Peyer's patch (tissue), 4 donors: ENCODE measurements around the gene USH1C. TPM values are rescaled to one million over a fixed set of nuclear protein-coding genes. Genes with fewer than 3 reads are reported as not detected.
A peak's percentile ranks its signal among the peaks of the same experiment; 100 is the strongest.

Source experiments
- DNase-seq, 3 donors: peaks; one replicate each; pipeline ENCODE4 v3.0.0-alpha.2; 2017 to 2019
- H3K27ac ChIP-seq, 4 donors: fragments of 200-600 bp; sonication (generic); one replicate each; pipeline ENCODE4 v1.5.1; 2016 to 2019
- H3K27me3 ChIP-seq, 2 donors: fragments of 200-600 bp; sonication (generic); one replicate each; pipeline ENCODE4 v1.5.1; 2019
- H3K36me3 ChIP-seq, 3 donors: fragments of 200-600 bp; sonication (generic); one replicate each; pipeline ENCODE4 v1.5.1; 2016 to 2019
- H3K4me1 ChIP-seq, 4 donors: fragments of 200-600 bp; sonication (generic); one replicate each; pipeline ENCODE4 v1.5.1; 2016 to 2019
- H3K4me3 ChIP-seq, 4 donors: fragments of 200-600 bp; sonication (generic); 1 replicate in 3 of 4; 2 replicates in 1 of 4; pipeline ENCODE4 v1.5.1; 2016 to 2019; ENCODE audit warnings: mild to moderate bottlenecking in 1 of 4
- H3K9me3 ChIP-seq, 4 donors: fragments of 200-600 bp; sonication (generic); one replicate each; pipeline ENCODE4 v1.5.1; 2016 to 2019; ENCODE audit warnings: mild to moderate bottlenecking in 1 of 4
- CTCF ChIP-seq, 6 experiments: fragments of 450-650 bp in 4 of 6; fragments of 200-600 bp in 2 of 6; sonication (generic) in 1 of 6; IDR thresholded peaks; one replicate each; pipeline ENCODE4 v1.5.1; 2017 to 2019; ENCODE audit warnings: antibody characterized with exemption in 6 of 6, mild to moderate bottlenecking in 3 of 6, moderate library complexity in 1 of 6
- POLR2A ChIP-seq, 2 donors: fragments of 450-650 bp; IDR thresholded peaks; one replicate each; pipeline ENCODE4 v1.5.1; 2017; ENCODE audit warnings: antibody characterized with exemption in 2 of 2, mild to moderate bottlenecking in 2 of 2, moderate library complexity in 2 of 2
- total RNA-seq, 4 donors: library from RNA; depleted of rRNA; stranded (reverse); fragments of >200 nt; gene quantifications; one replicate each; pipeline ENCODE4 v1.1.0, GENCODE V29; 2016

Gene USH1C
- total RNA-seq, 4 donors from 2014 or later = 90.8 to 302 (median 245) TPM

DNA sequence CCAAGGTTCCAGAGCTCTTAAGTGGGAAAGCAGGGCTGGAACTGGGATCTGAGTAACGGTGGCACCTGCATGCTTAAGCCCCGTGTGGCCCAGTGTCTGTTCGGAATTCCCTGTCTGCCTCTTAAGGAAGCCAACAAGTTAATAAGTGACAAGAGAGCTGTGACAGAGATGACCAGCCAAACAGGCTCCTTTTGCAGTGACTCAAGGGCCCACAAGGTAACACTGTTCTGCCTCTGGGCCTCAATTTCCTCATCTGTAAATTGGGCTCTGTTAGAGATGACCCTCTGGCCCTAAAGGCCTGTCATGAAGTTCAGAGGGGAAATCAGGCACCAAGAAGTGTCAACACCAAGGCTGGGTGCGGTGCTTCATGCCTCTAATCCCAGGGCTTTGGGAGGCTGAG is 18.6 kb downstream of the USH1C start:
- peak in 1 of 3 donors; percentile 2 for DNase-seq
- Histone ChIP-seq H3K4me3 (no peak overlapping the region), H3K9me3 (no peaks in the 10 kb centered on the region), H3K27ac (no peak overlapping the region), H3K36me3 (peaks cover 0 to 58% (median 0%) of the 10 kb centered on the region in 3 donors), H3K27me3 (no peaks in the 10 kb centered on the region), H3K4me1 (peaks cover 0 to 13% (median 0%) of the 10 kb centered on the region in 4 donors)
- no peak for TF ChIP-seq POLR2A (IDR thresholded peaks at IDR 0.05)
- TF ChIP-seq CTCF (IDR thresholded peaks at IDR 0.05) = no peak

DNA sequence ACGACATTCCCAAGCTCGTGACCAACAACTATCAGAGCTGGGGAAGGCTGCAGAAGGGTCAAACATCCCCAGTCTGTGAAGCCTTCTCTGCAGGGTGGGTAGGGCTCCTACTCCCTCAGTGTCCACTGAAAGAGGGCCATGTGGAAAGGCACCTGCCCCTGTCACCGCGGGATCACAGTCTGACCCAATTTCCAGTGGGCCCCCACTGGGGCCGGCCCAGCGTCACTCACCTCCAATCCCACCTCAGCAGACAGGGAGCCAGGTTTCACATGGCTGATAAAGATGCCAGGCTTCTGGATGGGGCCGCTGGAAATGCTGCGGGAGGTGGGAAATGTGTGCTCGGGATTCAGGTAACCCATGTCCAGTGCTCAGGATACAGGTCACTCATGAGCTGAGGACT is 20.0 kb downstream of the USH1C start:
- no peaks in the 10 kb centered on the region for H3K27me3 ChIP-seq
- no peaks in the 10 kb centered on the region for H3K9me3 ChIP-seq
- no peak overlapping the region for H3K4me3 ChIP-seq
- peaks cover 0 to 10% (median 0%) of the 10 kb centered on the region in 4 donors for H3K4me1 ChIP-seq
- H3K27ac ChIP-seq = no peak overlapping the region
- TF ChIP-seq POLR2A (IDR thresholded peaks at IDR 0.05) (no peak), CTCF (IDR thresholded peaks at IDR 0.05) (no peak)
- peaks cover 0 to 57% (median 0%) of the 10 kb centered on the region in 3 donors for H3K36me3 ChIP-seq
- DNase-seq = no peak

DNA sequence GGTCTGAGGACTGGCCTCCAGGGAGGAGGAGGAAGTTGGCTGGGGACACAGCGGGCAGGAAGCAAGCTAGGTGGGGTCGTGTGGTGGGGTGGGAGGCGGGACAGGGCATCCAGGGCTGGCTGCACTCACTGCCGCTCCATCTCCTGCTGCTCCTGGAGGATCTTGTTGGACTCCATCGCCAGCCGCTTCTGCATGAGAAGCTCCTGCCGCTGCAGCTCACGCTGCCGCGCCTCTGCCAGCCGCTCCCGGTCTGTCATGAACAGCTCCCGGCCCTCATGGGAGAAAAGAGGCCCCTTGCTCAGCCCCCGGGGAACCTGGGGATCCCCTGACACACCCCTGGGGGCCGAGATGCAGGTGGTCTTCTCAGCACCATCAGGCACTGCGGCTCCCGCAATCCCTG is 21.6 kb downstream of the USH1C start:
- Histone ChIP-seq H3K27ac (no peak overlapping the region), H3K4me1 (peaks cover 0 to under 1% (median 0%) of the 10 kb centered on the region in 4 donors), H3K4me3 (no peak overlapping the region), H3K9me3 (no peaks in the 10 kb centered on the region), H3K36me3 (peaks cover 0 to 63% (median 0%) of the 10 kb centered on the region in 3 donors), H3K27me3 (no peaks in the 10 kb centered on the region)
- TF ChIP-seq CTCF (IDR thresholded peaks at IDR 0.05) = no peak
- no peak for TF ChIP-seq POLR2A (IDR thresholded peaks at IDR 0.05)
- DNase-seq = no peak

- H3K36me3 ChIP-seq = peaks cover 0 to 67% (median 0%) of the 10 kb centered on the region in 3 donors
- H3K9me3 ChIP-seq = no peaks in the 10 kb centered on the region
- H3K27ac ChIP-seq = no peak overlapping the region
- H3K4me3 ChIP-seq = no peak overlapping the region
- no peaks in the 10 kb centered on the region for H3K4me1 ChIP-seq
- no peak for DNase-seq
- H3K27me3 ChIP-seq = no peaks in the 10 kb centered on the region
- TF ChIP-seq CTCF (IDR thresholded peaks at IDR 0.05) (no peak), POLR2A (IDR thresholded peaks at IDR 0.05) (no peak)
Measured at GRCh38 chr11:17521106-17521900, 22.9 kb downstream of the USH1C start.

- H3K9me3 ChIP-seq = no peaks in the 10 kb centered on the region
- peaks cover 0 to 58% (median 0%) of the 10 kb centered on the region in 3 donors for H3K36me3 ChIP-seq
- no peak for TF ChIP-seq POLR2A (IDR thresholded peaks at IDR 0.05)
- no peak for TF ChIP-seq CTCF (IDR thresholded peaks at IDR 0.05)
- no peaks in the 10 kb centered on the region for H3K27me3 ChIP-seq
- no peak overlapping the region for H3K27ac ChIP-seq
- H3K4me1 ChIP-seq = no peaks in the 10 kb centered on the region
- no peak for DNase-seq
- no peak overlapping the region for H3K4me3 ChIP-seq
Measured at GRCh38 chr11:17519061-17519885, 24.9 kb downstream of the USH1C start.
